ENCODE results near the gene MSRB1.
"Not testable (repeated sequence)": the region's sequence is repeated elsewhere in the genome, so short reads cannot be mapped to it uniquely, and the experiment has no call there.

The MSRB1 gene

DNA sequence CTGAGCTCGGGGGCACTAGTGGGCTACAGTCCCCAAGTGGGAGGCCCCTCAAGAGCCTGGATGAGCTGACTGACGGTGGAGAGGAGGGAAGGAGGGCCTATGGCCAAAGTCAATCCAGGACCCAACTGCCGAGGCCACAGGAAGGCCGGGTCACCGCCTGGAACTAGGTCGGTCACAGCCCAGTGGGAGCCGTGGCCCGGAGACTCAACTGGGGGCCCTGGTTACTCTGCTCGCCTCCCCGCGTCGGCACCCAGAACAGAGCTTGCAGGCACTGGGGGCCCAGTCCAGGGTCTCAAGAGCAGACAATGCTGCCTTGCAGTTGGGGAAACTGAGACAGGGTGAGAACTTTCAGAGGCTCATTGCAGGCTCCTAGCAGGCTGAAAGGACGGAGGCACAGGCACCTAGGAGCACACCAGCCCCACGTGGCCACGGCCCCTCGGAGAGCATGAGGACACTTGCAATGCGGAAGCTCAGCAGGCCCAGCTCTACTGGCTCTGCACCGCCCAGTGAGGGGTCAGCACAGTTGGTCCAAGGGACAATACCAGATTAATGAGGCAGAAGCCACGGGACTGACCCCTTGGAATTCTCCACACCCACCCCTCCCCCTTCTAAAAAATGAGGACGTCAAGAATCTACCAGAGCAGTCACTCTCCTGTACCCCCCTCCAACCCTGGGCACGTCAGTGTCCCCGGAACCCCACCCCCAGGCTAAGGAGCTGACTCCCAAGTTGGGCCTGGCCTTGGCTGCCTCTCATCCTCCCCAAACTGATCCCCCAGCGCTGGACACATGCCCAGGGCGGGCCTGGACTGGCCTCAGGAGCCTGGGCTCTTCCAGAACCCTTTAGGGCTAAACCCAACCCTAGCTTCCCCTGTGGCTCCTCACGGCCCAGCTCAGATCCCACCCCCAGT lies 27.0 kb downstream of the MSRB1 start:
- DNase-seq = no peak

DNA sequence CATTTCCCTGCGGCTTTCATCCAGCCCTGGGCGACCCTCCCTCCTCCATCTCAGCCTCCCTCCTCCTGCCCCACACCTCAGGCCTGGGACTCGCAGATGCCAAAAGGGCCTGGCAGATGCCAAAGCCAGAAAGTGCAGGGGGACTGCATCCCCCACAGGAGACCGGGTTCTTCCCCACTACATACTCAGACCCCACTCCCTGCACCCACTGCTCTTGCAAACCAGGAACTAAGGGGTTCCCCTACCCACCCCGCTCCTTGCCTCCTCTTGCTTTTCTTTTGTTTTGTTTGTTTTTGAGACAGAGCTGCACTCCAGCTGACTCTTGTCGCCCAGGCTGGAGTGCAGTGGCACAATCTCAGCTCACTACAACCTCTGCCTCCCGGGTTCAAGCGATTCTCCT lies 28.0 kb downstream of the MSRB1 start:
- no peak for DNase-seq

DNA sequence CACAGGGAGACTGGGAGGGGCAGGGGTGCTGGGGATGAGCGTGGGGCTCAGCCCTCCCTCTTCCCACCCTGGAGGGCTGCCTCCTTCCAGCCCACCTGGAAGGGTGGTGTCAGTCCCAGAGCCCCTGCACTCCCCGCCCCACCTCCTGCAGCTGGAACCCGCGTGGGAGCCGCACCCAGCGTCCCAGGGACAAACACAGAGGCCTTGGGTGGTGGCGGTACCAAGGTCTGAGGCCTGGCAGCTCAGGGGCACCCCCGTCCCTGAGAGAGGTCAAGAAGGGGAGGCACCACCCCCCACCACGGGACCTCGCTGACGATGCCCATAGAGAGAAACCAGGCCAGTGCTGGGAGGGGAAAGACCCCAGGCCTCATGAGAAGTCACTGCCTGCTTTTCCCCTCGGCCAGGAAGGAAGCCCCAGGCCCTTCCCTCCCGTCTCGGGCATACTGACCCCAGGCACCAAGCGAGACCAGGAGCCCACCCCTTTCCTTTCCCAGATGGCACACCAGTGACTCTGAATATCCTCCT lies 28.9 kb downstream of the MSRB1 start:
- no peak for DNase-seq

DNA sequence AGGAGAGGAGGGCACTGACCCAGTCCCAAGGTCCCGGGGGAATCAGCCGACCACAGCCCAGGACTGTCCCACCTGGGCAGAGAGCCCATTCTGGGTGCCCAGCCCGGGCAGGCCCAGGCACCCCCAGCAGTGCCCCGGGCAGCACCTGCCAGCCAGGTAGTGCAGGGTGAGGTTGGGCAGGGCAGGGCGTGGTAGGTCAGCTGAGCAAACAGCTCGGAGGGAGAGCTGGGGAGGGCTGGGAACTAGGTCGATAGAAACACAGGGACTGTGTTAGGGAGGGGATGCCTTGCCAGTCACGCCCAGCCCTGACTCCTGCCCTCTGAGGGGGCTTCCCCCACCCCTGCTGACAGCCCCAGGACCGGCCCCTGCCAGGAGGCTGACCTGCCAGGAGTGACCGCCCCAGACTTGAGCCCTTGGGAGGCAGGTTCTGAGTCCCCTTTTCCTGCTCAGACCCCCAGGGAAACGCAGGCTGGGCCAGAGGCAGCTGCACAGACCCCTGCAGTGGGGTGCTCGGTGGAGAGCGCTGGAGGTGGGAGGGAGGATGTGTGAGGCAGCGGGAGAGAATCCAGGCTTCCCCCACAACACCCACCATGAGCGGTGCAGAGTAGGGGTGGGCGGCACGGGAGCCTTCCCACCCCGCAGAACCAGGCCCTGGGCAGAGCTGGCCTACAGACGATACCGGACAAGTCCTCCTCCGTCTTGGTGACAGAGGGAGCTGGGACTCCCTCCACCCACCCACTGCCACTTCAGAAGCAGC lies 29.5 kb downstream of the MSRB1 start:
- DNase-seq = no peak

DNA sequence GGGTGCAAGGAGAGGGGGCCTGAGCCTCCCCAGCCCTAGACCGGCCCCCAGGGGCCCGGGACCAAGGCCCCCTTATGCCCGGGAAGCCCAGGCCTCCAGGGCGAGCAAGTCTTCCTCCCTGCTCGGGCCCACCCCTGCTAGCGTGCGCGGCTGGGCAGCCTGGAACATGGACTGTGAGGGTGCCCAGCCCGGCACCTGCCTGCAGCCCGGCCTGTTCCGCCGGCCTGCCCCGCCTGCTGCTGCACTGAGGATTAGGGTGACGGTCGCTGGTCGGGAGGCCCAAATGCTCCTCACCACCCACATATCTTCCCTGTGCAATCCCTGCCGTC lies 30.8 kb downstream of the MSRB1 start:
- DNase-seq = no peak

DNA sequence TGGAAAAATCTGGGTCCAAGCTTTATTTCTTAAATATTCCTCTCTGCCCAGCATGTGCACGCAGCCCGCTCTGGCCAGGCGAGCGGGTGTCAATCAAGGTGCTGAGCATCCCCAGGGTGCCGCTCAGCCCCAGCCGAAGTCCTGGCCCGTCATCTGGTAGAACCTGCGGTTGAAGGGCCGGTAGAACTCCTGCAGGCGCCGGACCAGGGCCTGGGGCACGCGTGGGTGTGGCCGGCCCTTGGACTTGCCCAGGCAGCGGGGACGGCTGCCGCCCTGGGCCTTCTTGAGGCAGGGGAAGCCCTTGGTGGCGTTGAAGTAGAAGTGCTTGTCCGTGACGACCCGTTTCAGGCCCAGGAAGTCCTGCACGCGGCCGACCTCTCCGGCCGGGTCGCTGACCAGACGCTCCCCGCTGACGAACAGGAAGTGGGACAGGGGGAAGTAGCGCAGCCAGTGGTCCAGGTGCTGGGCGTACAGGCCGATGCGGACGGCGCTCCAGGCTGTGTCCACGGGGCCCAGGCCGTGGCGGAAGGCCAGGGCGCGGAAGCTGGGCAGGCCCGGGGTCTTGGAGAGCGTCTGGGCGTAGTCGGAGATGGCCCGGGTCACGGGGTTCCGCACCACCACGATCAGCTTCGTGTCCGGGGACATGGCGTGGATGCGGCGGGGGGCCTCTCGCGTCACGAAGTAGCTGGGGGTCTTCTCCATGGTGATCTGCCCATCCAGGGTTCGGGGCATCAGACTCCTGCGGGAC lies 31.4 kb downstream of the MSRB1 start:
- DNase-seq = no peak

DNA sequence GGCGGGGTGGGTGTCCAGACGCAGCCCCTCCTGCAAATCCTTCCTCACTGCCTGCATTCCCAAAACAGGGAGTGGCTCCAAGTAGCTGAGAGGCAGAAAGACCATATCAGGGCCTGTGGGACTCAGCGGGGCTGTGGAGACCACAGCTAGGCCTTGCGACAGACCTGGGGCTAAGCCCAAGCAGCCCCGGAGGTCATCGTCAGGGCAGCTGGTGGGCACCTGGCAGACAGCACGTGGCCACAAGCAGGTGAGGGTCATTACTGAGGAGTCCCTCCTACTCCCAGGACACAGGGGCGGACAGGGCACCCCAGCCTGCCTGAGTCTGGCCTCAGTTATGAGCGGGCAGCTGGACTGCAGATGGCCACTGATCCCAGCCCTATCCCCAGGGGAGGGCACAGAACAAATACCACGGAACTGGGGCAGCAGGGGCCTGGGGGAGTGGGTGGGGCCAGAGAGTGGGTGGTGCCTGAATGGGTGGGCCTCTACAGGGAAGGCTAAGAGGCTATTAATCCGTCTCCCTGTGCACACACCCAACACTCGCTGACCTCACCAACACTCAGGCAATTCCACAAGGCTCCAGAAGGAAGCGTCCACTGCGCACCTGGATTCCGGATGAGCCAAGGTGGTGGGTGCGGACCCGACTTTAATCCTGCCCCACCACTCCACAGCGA lies 33.3 kb downstream of the MSRB1 start:
- no peak for DNase-seq

DNA sequence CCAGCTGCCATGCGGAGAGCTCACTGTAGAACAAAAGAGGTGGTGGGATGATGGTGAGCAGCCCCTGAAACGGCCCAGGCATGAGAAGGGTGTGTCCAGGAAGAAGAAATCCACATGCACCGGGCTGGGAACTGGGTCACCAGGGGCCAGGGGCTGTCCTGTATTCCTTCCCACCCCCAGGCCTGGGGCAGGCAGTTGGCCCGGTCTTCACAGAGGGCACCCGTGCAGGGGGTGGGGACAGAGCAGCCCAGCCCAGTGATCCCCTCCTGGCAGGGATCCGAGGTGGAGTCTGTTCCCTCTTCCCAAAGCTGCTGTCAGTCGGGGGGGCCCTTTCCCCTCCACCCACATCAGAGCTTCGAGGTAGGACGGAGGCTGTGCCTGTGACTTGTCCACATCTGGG lies 34.0 kb downstream of the MSRB1 start:
- no peak for DNase-seq

DNA sequence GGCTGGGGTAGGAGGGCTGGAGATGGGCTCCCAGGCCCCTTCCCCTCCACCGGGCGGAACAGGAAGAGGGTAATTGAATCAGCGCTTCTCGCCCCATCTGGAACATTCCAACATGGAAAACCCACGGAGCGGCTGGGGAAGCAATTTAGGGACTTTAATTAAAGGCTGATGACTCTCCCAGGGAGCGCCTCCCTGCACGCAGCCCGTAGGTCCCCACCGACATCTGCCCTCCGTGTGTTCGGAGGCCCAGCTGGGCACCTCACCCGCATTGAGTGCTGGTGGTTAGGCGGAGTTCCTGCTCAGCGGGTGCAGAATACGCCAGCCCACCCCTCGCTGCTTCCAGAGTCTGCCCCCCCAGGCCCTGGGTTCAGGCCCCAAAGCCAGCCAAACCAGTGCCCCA lies 34.8 kb downstream of the MSRB1 start:
- DNase-seq = no peak

DNA sequence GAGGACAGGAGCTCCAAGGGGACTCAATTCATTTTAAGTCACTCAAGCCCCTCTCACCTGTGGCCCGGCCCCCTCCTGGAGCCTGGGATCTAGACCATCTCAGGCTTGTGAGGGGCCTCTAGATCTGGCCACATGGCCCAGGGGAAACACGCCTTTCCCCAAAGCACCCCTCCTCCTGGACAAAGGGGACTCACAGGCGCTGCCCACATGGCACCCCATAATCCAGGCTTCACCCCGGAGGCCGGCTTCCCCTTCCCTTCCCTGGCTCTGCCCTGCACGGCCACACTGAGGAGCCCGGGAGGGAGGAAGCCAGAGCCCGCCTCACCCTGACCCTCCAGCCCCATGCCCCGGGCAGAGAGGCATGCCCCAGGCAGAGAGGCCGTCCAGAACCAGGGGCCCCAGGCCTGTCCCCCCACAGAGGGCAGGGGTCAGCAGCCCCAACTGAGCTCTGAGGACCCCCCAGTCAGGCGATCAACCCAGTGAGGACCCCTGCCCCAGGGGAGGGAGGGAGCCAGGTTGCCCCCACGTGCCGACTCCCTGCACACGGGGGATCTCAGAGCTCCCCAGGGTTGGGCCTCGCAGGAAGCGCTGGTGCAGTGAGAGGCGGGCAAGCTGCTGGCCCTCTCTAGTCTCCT lies 35.7 kb downstream of the MSRB1 start:
- DNase-seq = no peak

DNA sequence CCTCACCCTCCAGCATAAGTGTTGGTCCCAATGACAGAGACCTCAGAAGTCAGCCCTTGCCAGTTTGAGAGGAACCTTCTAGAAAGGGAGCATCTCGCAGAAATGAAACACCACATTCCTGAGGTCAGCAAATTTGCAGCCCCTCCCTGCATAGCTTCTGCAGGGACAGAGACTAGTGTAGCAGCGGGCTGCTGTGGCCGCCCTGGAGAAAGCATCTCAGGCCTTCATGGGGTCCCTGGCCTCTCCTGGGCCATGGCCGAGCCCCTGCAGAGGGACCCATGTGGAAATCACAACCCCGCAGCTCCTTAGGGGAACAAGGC lies 36.2 kb downstream of the MSRB1 start:
- DNase-seq = peak; percentile 42

DNA sequence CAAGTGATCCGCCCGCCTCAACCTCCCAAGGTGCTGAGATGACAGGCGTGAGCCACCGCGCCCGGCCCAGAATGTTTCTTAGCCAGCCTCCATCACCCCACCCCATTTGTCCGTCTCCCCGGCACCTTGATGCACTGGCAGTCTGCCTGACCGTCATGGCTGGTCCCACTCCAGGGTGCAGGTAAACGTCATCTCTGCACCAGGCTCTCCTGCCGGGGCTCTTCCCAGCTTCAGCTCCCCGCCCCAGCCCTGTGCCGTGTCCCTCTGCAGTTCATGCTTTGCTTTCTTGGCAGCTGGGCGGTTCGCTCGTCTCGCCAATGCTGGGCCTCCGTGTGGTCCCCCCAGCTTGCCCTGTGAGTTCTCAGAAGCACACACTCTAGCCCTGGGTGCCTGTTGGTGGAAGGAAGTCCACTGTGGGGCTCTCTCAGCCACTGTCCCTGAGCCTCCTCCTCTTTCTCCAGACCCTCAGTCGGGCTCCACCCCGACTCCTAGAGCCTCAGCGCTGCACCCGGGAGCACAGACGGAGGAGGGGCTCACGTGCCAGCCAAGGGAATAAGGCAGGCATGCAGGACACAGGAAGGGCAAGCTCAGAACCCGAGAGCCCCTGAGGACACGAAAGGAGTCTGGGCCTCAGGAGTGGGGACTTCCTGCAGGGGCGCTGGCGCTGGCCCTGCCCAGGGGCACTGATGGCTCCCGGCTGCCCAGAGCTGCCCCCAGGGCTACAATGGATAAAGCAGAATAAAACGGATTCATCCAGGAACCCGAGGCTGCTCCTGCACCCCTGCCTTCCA lies 36.7 kb downstream of the MSRB1 start:
- DNase-seq = no peak

DNA sequence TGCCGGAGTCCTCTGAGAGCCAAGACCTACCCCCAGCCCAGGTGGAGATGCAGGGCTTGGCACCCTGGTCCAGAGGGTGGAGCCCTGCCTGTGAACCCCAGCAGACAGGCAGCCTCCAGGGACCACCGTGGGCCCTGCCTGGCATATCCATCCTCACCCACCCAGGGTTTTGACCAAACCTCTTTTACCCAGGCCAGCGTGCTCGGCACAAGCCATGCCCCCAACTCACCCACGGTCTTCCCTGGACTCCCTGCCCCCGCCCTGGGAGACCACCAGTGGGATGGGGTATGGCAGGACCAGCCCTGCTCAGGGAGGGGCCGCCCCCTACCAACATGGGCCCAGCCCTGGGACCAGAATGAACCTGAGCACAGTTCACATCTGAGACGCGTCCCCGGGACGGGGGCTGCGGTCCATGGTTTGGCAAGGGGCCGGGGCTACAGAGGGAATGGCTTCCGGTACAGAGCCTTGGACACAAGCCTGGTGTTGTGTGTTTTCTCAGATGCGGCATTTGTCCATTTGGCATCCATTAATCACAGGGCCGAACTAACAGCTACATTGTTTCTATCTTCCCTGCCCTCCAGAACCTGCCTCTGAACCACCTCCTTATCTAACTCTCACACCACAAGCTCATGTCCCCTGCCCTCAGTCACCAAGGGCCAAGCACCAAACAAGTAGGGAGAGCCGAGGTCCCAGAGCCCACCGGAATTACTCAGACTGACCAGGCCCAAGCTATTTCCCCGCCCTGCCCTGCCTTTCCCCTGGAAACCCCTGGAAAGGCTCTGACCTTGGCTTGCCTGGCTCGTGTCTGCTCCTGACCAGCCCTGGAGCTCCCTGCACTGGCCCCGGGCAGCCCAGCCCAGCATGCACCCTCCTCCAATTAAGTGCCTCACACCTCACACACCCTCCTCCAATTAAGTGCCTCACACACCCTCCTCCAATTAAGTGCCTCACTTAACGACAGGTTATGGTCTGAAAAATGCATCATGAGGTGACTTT lies 38.9 kb downstream of the MSRB1 start:
- DNase-seq = no peak

DNA sequence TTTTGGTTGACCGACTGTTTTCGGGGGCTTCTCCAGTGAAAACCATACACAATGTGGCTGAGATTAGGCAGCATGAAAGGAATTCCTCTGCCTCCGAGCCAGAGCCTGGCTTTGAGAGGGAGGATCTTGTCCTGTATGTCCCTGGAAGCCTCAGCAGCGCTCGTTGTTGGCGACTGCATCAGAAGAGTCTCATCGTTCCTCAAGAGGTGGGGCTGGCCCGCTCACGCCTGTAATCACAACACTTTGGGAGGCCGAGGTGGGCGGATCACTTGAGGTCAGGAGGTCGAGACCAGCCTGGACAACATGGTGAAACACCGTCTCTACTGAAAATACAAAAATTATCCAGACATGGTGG lies 39.8 kb downstream of the MSRB1 start:
- DNase-seq = no peak

DNA sequence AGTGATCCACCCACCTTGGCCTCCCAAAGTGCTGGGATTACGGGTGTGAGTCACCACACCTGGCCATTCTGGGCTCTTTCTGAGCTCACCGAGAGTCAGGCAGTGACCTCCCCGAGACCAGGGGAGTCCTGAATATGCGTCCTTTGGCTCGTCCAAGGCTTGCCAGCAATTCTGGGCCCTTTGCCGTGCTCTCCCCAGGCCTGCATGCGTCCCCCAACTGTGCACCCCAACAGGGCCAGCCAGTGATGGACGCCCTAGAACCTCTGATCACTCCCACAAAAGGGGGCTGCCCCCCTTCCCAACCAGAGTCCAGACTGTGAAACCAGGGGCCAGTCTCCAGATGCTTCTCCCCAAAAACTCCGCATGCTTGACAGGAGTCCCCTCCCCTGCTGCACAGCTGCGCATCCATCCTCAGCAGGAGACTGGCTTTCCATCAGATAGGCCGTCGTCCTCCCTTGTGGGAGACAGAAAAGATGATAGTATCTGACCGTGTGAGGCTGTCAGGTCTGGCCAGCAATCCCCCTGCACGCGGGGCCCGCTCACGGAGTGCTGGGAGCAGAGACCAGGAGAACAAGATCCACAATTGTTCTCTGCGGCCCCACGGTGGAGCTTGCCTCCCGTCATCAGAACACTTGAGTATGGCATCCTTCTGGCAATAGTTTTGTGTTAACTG lies 40.3 kb downstream of the MSRB1 start:
- no peak for DNase-seq

DNA sequence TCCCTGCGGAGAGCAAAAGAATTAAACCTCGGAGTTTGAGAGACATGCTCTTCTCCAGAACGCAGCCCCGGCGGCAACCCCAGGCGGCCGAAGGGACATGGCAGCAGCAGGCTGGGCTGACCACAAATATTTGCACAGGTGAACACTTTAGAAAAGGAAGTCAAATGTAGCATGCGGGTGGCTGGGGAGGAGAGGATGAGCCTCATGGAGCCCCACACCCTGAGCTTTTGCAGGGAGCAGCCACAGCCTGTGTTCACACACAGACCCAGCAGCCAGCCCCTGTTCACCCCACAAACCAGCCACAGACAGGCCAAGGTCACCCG lies 42.6 kb downstream of the MSRB1 start:
- DNase-seq = no peak

DNA sequence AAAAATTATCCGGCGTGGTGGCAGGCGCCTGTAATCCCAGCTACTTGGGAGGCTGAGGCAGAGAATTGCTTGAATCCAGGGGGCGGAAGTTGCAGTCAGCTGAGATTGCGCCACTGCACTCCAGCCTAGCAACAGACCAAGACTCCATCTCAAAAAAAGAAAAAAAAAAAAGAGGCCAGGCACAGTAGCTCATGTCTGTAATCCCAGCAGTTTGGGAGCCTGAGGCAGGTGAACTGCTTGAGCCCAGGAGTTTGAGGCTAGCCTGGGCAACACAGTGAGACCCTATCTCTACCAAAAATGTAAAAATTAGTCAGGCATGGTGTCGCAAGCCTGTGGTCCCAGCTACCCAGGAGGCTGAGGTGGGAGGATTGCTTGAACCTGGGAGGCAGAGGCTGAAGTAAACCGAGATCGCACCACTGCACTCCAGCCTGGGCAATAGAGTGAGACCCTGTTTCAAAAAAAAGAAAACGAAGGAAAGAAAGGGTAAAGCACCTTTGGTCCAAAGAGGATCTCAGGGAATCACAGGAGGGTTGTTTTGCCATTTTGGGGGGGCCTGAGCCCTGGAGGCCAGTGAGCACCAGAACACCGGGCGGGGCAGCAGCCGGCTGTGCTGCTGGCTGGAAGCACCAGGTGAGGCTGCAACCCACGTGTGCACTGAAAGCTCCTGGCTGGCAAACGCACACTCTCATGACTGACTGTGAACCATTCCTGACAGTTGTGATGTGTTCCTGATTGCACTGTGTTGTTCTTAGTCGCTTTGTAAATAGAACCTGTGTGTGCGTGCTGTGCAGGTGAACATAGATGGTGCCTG lies 43.2 kb downstream of the MSRB1 start:
- no peak for DNase-seq

DNA sequence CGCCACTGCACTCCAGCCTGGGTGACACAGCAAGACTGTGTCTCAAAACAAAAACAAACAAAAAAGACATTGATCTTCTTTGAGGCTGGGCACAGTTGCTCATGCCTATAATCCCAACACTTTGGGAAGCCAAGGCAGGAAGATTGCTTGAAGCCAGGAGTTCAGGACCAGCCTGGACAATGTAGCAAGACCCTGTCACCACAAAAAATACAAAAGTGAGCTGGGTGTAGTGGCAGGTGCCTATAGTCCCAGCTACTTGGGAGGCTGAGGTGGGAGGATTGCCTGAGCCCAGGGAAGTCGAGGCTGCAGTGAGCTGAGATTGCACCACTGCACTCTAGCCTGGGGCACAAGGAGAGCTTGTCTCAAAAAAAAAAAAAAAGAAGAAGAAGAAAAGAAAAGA lies 45.3 kb downstream of the MSRB1 start:
- not testable (repeated sequence) for DNase-seq
